Stomach (tissue), 4 donors: Measurements from ENCODE around the gene PCK2.

Experiments used
- CTCF ChIP-seq, 7 experiments: fragments of 450-650 bp in 4 of 7; fragments of 200-600 bp in 3 of 7; sonication (generic) in 3 of 7; IDR thresholded peaks; one replicate each; pipeline ENCODE4 v1.5.1; 2016 to 2019; ENCODE audit warnings: antibody characterized with exemption in 7 of 7, control low read depth in 2 of 7, mild to moderate bottlenecking in 1 of 7
- EP300 ChIP-seq: sonication (generic); formaldehyde crosslinking; IDR thresholded peaks from one replicate; pipeline ENCODE4 v1.6.1; 2017; ENCODE audit warnings: antibody characterized with exemption
- POLR2AphosphoS5 ChIP-seq, 3 donors: sonication (generic); formaldehyde crosslinking; IDR thresholded peaks; one replicate each; pipeline ENCODE4 v1.6.1; 2016; ENCODE audit warnings: antibody characterized with exemption in 3 of 3

- TF ChIP-seq POLR2AphosphoS5 (IDR thresholded peaks at IDR 0.05): no peak
- TF ChIP-seq CTCF (IDR thresholded peaks at IDR 0.05): no peak
- TF ChIP-seq EP300: no peak
Measured at GRCh38 chr14:24100982-24101494, 6.9 kb downstream of the PCK2 start.
